K562 (cell line): ENCODE data around the gene NET1. TPM values are rescaled to one million over a fixed set of nuclear protein-coding genes. Genes with fewer than 3 reads are reported as not detected.
A peak's percentile ranks its signal among the peaks of the same experiment; 100 is the strongest.

ENCODE experiments used
- ATAC-seq: fragments of 200-7000 bp; cut with Tn5 transposase; 3 replicates; pipeline ENCODE4 v1.9.1; 2020; ENCODE audit warnings: moderate library complexity
- BruUV-seq: library from RNA; stranded (reverse); fragments of 400-500 nt; replicated peaks from 2 replicates; lab custom pipeline; 2021; lab: Mats Ljungman, UMichigan
- CTCF ChIA-PET: fragments of 300-600 bp; formaldehyde crosslinking; extraction: SDS; loops from one replicate; lab custom pipeline; 2021; ENCODE audit warnings: low intra/inter-chr PET ratio; lab: Yijun Ruan, JAX
- POLR2A ChIA-PET: fragments of 300-600, 350-650 bp; sonication (Branson Sonifier 250); formaldehyde crosslinking; extraction: SDS; loops from one replicate; lab custom pipeline; 2021; ENCODE audit warnings: antibody characterized with exemption, inconsistent platforms; lab: Yijun Ruan, JAX
- DNase-seq, 4 experiments: peaks; one replicate each; pipeline versions ENCODE4 v3.0.0 to v3.0.0-alpha.2; 2011 to 2018; ENCODE audit warnings: low spot score in 3 of 4, mixed read lengths in 3 of 4; ENCODE audit errors: extremely low read depth in 1 of 4
- FAIRE-seq: peaks from 2 replicates; lab custom pipeline; 2011; peaks lifted over from hg19 to GRCh38; lab: Jason Lieb, UNC
- H2AFZ ChIP-seq: 2 replicates; pipeline ENCODE4 v1.6.0; 2011; ENCODE audit warnings: low read depth, low read length, control low read depth, inconsistent platforms
- H3K27ac ChIP-seq: fragments of 200-600 bp; 3 replicates; pipeline ENCODE4 v1.8.0; 2011; ENCODE audit warnings: low read depth, mild to moderate bottlenecking, control low read depth, inconsistent platforms, low read length, moderate library complexity, mixed read lengths; ENCODE audit errors: extremely low read depth
- H3K27me3 ChIP-seq, 2 experiments: fragments of 300-600 bp in 1 of 2; 2 replicates in 1 of 2; 3 replicates in 1 of 2; pipeline versions ENCODE4 v1.6.0 to v1.8.0; 2011; ENCODE audit warnings: inconsistent platforms in 2 of 2, low read length in 2 of 2, mild to moderate bottlenecking in 1 of 2, mixed read lengths in 1 of 2, moderate library complexity in 1 of 2; ENCODE audit not compliant: control insufficient read depth in 2 of 2, insufficient read depth in 2 of 2
- H3K36me3 ChIP-seq: fragments of 300-600 bp; 3 replicates; pipeline ENCODE4 v1.8.0; 2011; ENCODE audit warnings: mild to moderate bottlenecking, low read length, inconsistent platforms; ENCODE audit not compliant: control insufficient read depth, insufficient read depth
- H3K4me1 ChIP-seq, 2 experiments: fragments of 200-600 bp in 1 of 2; replicated peaks in 1 of 2; 2 replicates in 1 of 2; 3 replicates in 1 of 2; pipeline versions ENCODE4 v1.5.1 to v1.8.0; 2011; ENCODE audit warnings: inconsistent platforms in 2 of 2, low read length in 2 of 2, mild to moderate bottlenecking in 1 of 2, mixed read lengths in 1 of 2, moderate library complexity in 1 of 2; ENCODE audit not compliant: control insufficient read depth in 2 of 2, insufficient read depth in 2 of 2
- H3K4me2 ChIP-seq: 2 replicates; pipeline ENCODE4 v1.6.1; 2011; ENCODE audit warnings: low read length, control low read depth, inconsistent platforms, mixed read lengths; ENCODE audit not compliant: insufficient read depth
- H3K4me3 ChIP-seq: fragments of 200-600 bp; sonication (generic), shearing (Covaris generic); 2 replicates; pipeline ENCODE4 v1.5.1; 2016; ENCODE audit warnings: control low read depth, inconsistent platforms
- H3K79me2 ChIP-seq: fragments of 200-600 bp; 3 replicates; pipeline ENCODE4 v1.8.0; 2011; ENCODE audit warnings: low read length, inconsistent platforms; ENCODE audit not compliant: control insufficient read depth, insufficient read depth
- H3K9ac ChIP-seq, 2 experiments: 2 replicates each; pipeline versions ENCODE4 v1.6.0 to v1.6.1; 2011; ENCODE audit warnings: low read depth in 2 of 2, low read length in 2 of 2, control low read depth in 1 of 2, inconsistent platforms in 1 of 2, mild to moderate bottlenecking in 1 of 2, mixed read lengths in 1 of 2; ENCODE audit not compliant: insufficient read depth in 1 of 2
- H3K9me1 ChIP-seq: one replicate; pipeline ENCODE4 v1.6.0; 2011; ENCODE audit warnings: inconsistent platforms, mild to moderate bottlenecking, low read length, moderate library complexity; ENCODE audit not compliant: control insufficient read depth, insufficient read depth
- H3K9me3 ChIP-seq: replicated peaks from 2 replicates; pipeline ENCODE4 v1.5.1; 2011; ENCODE audit warnings: low read depth, low read length, inconsistent platforms; ENCODE audit not compliant: control insufficient read depth, insufficient read depth
- H4K20me1 ChIP-seq: replicated peaks from 2 replicates; pipeline ENCODE4 v1.6.1; 2011; ENCODE audit warnings: low read length, inconsistent platforms, mixed read lengths; ENCODE audit not compliant: control insufficient read depth, insufficient read depth
- CGGBP1 ChIP-seq: fragments of 250-450 bp; sonication (Bioruptor Pico); IDR thresholded peaks from 2 replicates; pipeline ENCODE4 v1.9.0; 2021; ENCODE audit warnings: mild to moderate bottlenecking
- DNMT1 ChIP-seq: fragments of 450-650 bp; IDR thresholded peaks from 2 replicates; pipeline ENCODE4 v1.6.1; 2016; ENCODE audit warnings: antibody characterized with exemption, mild to moderate bottlenecking
- HMBOX1 ChIP-seq: sonication (generic); IDR thresholded peaks from 2 replicates; pipeline ENCODE4 v1.6.1; 2016
- IRF2 ChIP-seq: sonication (generic); formaldehyde crosslinking; IDR thresholded peaks from 2 replicates; pipeline ENCODE4 v1.8.1; 2022; ENCODE audit warnings: mild to moderate bottlenecking, missing genetic modification reagents
- MBD2 ChIP-seq: sonication (generic); IDR thresholded peaks from 2 replicates; pipeline ENCODE4 v1.6.1; 2016; ENCODE audit warnings: low read depth, borderline replicate concordance
- MXI1 ChIP-seq: IDR thresholded peaks from 2 replicates; pipeline ENCODE4 v1.6.1; 2011; ENCODE audit warnings: low read depth, mild to moderate bottlenecking, improper control_type of control experiment, low read length
- NFRKB ChIP-seq: fragments of 450-650 bp; IDR thresholded peaks from 2 replicates; pipeline ENCODE4 v1.6.1; 2016; ENCODE audit warnings: low read depth
- POLR3G ChIP-seq: IDR thresholded peaks from 2 replicates; pipeline ENCODE4 v1.6.1; 2011; ENCODE audit not compliant: insufficient read length, insufficient replicate concordance; ENCODE audit errors: extremely low read depth
- SMAD3 ChIP-seq: fragments of 450-650 bp; formaldehyde crosslinking; conservative IDR thresholded peaks from 2 replicates; pipeline ENCODE4 v1.4.0; 2020; ENCODE audit warnings: mild to moderate bottlenecking
- SMARCB1 ChIP-seq: IDR thresholded peaks from 2 replicates; pipeline ENCODE4 v1.6.1; 2011; ENCODE audit warnings: improper control_type of control experiment, low read depth; ENCODE audit not compliant: insufficient read length
- SMC3 ChIP-seq: conservative IDR thresholded peaks from 2 replicates; pipeline ENCODE4 v1.6.1; 2011; ENCODE audit warnings: low read depth, low read length, improper control_type of control experiment; ENCODE audit not compliant: insufficient read depth
- TAF1 ChIP-seq: IDR thresholded peaks from 2 replicates; pipeline ENCODE4 v1.6.1; 2011; ENCODE audit warnings: mild to moderate bottlenecking, low read length, moderate library complexity; ENCODE audit not compliant: insufficient read depth, control insufficient read depth, severe bottlenecking; ENCODE audit errors: extremely low read depth
- ZNF239 ChIP-seq: fragments of 250-450 bp; sonication (Bioruptor Pico); IDR thresholded peaks from 2 replicates; pipeline ENCODE4 v1.4.0; 2020; ENCODE audit warnings: mild to moderate bottlenecking
- ZNF274 ChIP-seq: IDR thresholded peaks from 2 replicates; pipeline ENCODE4 v1.6.1; 2011; ENCODE audit warnings: low read depth, mild to moderate bottlenecking, low read length, moderate library complexity, borderline replicate concordance
- ZNF512 ChIP-seq: IDR thresholded peaks from 2 replicates; pipeline ENCODE4 v1.6.1; 2016; ENCODE audit warnings: missing genetic modification characterization, missing compliant biosample characterization
- ZNF592 ChIP-seq: fragments of 450-650 bp; IDR thresholded peaks from 2 replicates; pipeline ENCODE4 v1.6.1; 2017; ENCODE audit warnings: antibody characterized with exemption, mild to moderate bottlenecking
- WGBS: fragments of 100-300 bp; shearing (Covaris generic); methylation state at CpG from one replicate; pipeline ENCODE4 v1.1.6; 2016; ENCODE audit warnings: low coverage, mixed read lengths; ENCODE audit not compliant: insufficient coverage; ENCODE audit errors: missing lambda C conversion rate; 5-methylcytosine and 5-hydroxymethylcytosine counted together
- in situ Hi-C: fragments of 300-500 bp; cut with MboI; formaldehyde crosslinking; loops from 4 replicates; pipeline ENCODE4 v1.15.0; 2018; ENCODE audit warnings: inconsistent platforms, mixed read lengths
- intact Hi-C: fragments of 100-400 bp; cut with micrococcal nuclease; formaldehyde crosslinking; loops from 2 replicates; pipeline ENCODE4 v1.14.2; 2022
- polyA plus RNA-seq, 8 experiments: library from polyadenylated mRNA; depleted of rRNA in 4 of 8; stranded (reverse) in 5 of 8; unstranded in 3 of 8; fragments of >200 nt; fragmentation: Nextera tagmentation in 2 of 8; fragmentation: Illumina TruSeq in 1 of 8; extraction: Ambion mirVana in 2 of 8; extraction: Trizol in 1 of 8; gene quantifications; 2 replicates each; pipeline versions ENCODE4 v1.2.1 to v1.2.3, GENCODE V29; 2011 to 2014; ENCODE audit warnings: inconsistent platforms in 1 of 8, missing spikeins in 1 of 8
- total RNA-seq, 7 experiments: library from RNA; depleted of rRNA in 6 of 7; stranded (reverse); fragments of >200 nt in 6 of 7; fragmentation: Illumina TruSeq in 2 of 7; extraction: Trizol in 2 of 7; gene quantifications; 2 replicates each; pipeline versions ENCODE4 v1.2.1 to v1.2.3, GENCODE V29; 2011 to 2021; ENCODE audit warnings: low replicate concordance in 1 of 7

NET1 gene
- total and polyA plus RNA-seq, 9 of the 15 experiments (the other 6 are each of a cell fraction or from before 2014, with no cell fraction given), result 47.4 to 258 (median 106) TPM

GRCh38 chr10:5476918-5477525, 64.7 kb downstream of the NET1 start:
- Histone ChIP-seq H3K36me3 (peaks cover 8% of the 10 kb centered on the region; the same call in 2 of the 3 replicates), H4K20me1 (no peaks in the 10 kb centered on the region), H2AFZ (no peak overlapping the region), H3K4me3 (peak overlapping the region; percentile 47), H3K4me1 (peaks cover 28 to 45% of the 10 kb centered on the region in 2 experiments), H3K9me1 (no peaks in the 10 kb centered on the region), H3K27me3 (no peaks in the 10 kb centered on the region), H3K79me2 (peaks cover 92% of the 10 kb centered on the region), H3K9ac (peak overlapping the region; percentile 84 to 85), H3K27ac (peak overlapping the region; percentile 94), H3K4me2 (peak overlapping the region; percentile 100), H3K9me3 (no peaks in the 10 kb centered on the region)
- WGBS, result 7% methylated on average over 13 of the region's 13 CpGs
- ChIA-PET POLR2A (interaction anchor here (0.9 to 7.0 kb wide), 4 partner anchors 10 to 25 kb away, joined by 3 to 43 read pairs (median 4); no protein-coding TSS in a partner anchor), CTCF (no interaction called here)
- in situ Hi-C loops, result no loop called here
- no peak for FAIRE-seq
- intact Hi-C loops, result no loop called here
- peak; percentile 2; the same call in 1 of the 3 replicates for ATAC-seq
- peak in 1 of 4 experiments; percentile 54 for DNase-seq
- no TSS peak for BruUV-seq
- TF ChIP-seq IRF2 (no peak), SMC3 (no peak), ZNF274 (no peak), ZNF592 (peak; percentile 10; the same call in 1 of the 2 replicates), DNMT1 (no peak), MBD2 (no peak), NFRKB (peak; percentile 6; the same call in 1 of the 2 replicates), MXI1 (no peak), TAF1 (no peak), SMAD3 (no peak), POLR3G (no peak), ZNF512 (no peak), HMBOX1 (no peak), CGGBP1 (CRISPR knock-in tag) (no peak), ZNF239 (no peak), SMARCB1 (no peak)
